Calu3 (cell line): ENCODE results near the gene TMEM202. TPM values are rescaled to one million over a fixed set of nuclear protein-coding genes. Genes with fewer than 3 reads are reported as not detected.

Source experiments
- BruUV-seq: library from RNA; stranded (reverse); fragments of 400-500 nt; replicated peaks from 2 replicates; lab custom pipeline; 2021; lab: Mats Ljungman, UMichigan
- CTCF ChIA-PET: fragments of 300-600 bp; sonication (Branson Sonifier 250); formaldehyde crosslinking; loops from one replicate; lab custom pipeline; 2022; ENCODE audit warnings: antibody characterized with exemption; lab: Charles Lee
- DNase-seq: peaks from one replicate; pipeline ENCODE4 v3.0.0; 2022
- H3K27ac Mint-ChIP-seq: one replicate; pipeline ENCODE4 v1.8.0; 2022; ENCODE audit warnings: mixed read lengths; ENCODE audit not compliant: unreplicated experiment
- H3K27me3 Mint-ChIP-seq: one replicate; pipeline ENCODE4 v1.8.0; 2022; ENCODE audit warnings: mixed read lengths; ENCODE audit not compliant: unreplicated experiment
- H3K36me3 Mint-ChIP-seq: one replicate; pipeline ENCODE4 v1.8.0; 2022; ENCODE audit warnings: mild to moderate bottlenecking, moderate library complexity, mixed read lengths; ENCODE audit not compliant: insufficient read depth, unreplicated experiment
- H3K4me1 Mint-ChIP-seq: one replicate; pipeline ENCODE4 v1.8.0; 2022; ENCODE audit warnings: mild to moderate bottlenecking, low read depth, mixed read lengths; ENCODE audit not compliant: unreplicated experiment
- H3K4me3 Mint-ChIP-seq: one replicate; pipeline ENCODE4 v1.8.0; 2022; ENCODE audit warnings: mild to moderate bottlenecking, low read depth, moderate library complexity, mixed read lengths; ENCODE audit not compliant: unreplicated experiment
- H3K9me3 Mint-ChIP-seq: one replicate; pipeline ENCODE4 v1.8.0; 2022; ENCODE audit warnings: low read depth, mixed read lengths; ENCODE audit not compliant: unreplicated experiment
- CTCF ChIP-seq: fragments of 200-600 bp; IDR thresholded peaks from one replicate; pipeline ENCODE4 v1.8.0; 2022; ENCODE audit warnings: antibody characterized with exemption; ENCODE audit not compliant: unreplicated experiment
- intact Hi-C: fragments of 100-400 bp; cut with micrococcal nuclease; formaldehyde crosslinking; loops from one replicate; pipeline ENCODE4 v1.10.0; 2022; ENCODE audit not compliant: unreplicated experiment
- total RNA-seq: library from RNA; stranded (reverse); gene quantifications from 2 replicates; pipeline ENCODE4 v1.2.3, GENCODE V29; 2022

Gene TMEM202
- total RNA-seq, 1 experiment from 2014 or later: not detected

DNA sequence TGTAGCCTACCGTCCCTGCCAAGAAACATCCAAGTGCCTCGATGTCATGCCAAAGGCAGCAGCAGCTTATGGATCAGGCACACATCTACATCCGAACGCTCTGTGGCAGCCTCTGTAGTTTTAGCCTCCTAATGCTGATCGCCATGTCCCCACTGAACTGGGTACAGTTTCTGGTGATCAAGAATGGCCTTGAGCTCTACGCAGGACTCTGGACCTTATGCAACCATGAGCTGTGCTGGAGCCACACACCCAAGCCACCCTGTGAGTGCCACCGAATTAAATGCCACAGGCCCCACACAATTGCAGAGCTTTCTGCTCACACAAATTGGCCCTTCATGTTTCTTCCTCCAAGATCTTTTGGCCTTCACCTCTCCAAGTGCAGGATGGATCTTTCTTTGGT lies 543 bp downstream of the TMEM202 start:
- no peak for TF ChIP-seq CTCF
- no peaks in the 10 kb centered on the region for H3K4me1 Mint-ChIP-seq
- no TSS peak for BruUV-seq
- no peaks in the 10 kb centered on the region for H3K9me3 Mint-ChIP-seq
- CTCF ChIA-PET: no interaction called here
- no peak for DNase-seq
- no peaks in the 10 kb centered on the region for H3K36me3 Mint-ChIP-seq
- intact Hi-C loops: no loop called here
- peaks cover 81% of the 10 kb centered on the region for H3K27me3 Mint-ChIP-seq
- H3K4me3 Mint-ChIP-seq: no peak overlapping the region
- no peak overlapping the region for H3K27ac Mint-ChIP-seq

- Mint-ChIP-seq H3K9me3 (no peaks in the 10 kb centered on the region), H3K27ac (no peak overlapping the region), H3K4me1 (no peaks in the 10 kb centered on the region), H3K4me3 (no peak overlapping the region), H3K27me3 (peaks cover 99% of the 10 kb centered on the region), H3K36me3 (no peaks in the 10 kb centered on the region)
- TF ChIP-seq CTCF: no peak
- CTCF ChIA-PET: no interaction called here
- DNase-seq: no peak
- intact Hi-C loops: no loop called here
- no TSS peak for BruUV-seq
These were observed 4.6 kb downstream of the TMEM202 start for GRCh38 chr15:72402726-72403125.

- intact Hi-C loops: no loop called here
- no peaks in the 10 kb centered on the region for H3K9me3 Mint-ChIP-seq
- no peaks in the 10 kb centered on the region for H3K36me3 Mint-ChIP-seq
- no peak for TF ChIP-seq CTCF
- no TSS peak for BruUV-seq
- DNase-seq: no peak
- H3K27me3 Mint-ChIP-seq: peaks cover 99% of the 10 kb centered on the region
- CTCF ChIA-PET: interaction anchor here (1.4 kb wide), 1 partner anchor 22 kb away, joined by 4 read pairs; no protein-coding TSS in a partner anchor
- H3K4me3 Mint-ChIP-seq: no peak overlapping the region
- no peaks in the 10 kb centered on the region for H3K4me1 Mint-ChIP-seq
- no peak overlapping the region for H3K27ac Mint-ChIP-seq
These were observed 6.3 kb downstream of the TMEM202 start for GRCh38 chr15:72404356-72404755.

- Mint-ChIP-seq H3K4me1 (no peaks in the 10 kb centered on the region), H3K4me3 (no peak overlapping the region), H3K27me3 (peaks cover 100% of the 10 kb centered on the region), H3K36me3 (no peaks in the 10 kb centered on the region), H3K9me3 (no peaks in the 10 kb centered on the region), H3K27ac (no peak overlapping the region)
- CTCF ChIA-PET: interaction anchor here (1.4 kb wide), 1 partner anchor 22 kb away, joined by 4 read pairs; no protein-coding TSS in a partner anchor
- no peak for DNase-seq
- TF ChIP-seq CTCF: no peak
- no TSS peak for BruUV-seq
- intact Hi-C loops: no loop called here
These were observed 6.7 kb downstream of the TMEM202 start for GRCh38 chr15:72404841-72405240.
